Activated CD4-positive, alpha-beta T cell treated with anti-CD3 and anti-CD28 coated beads for 4 hours (primary cell): ENCODE results near the gene FOXRED2.
"Not testable (repeated sequence)": the region's sequence is repeated elsewhere in the genome, so short reads cannot be mapped to it uniquely, and the experiment has no call there.

Experiments
- DNase-seq, 2 donors: peaks; one replicate each; pipeline ENCODE4 v3.0.0-alpha.2; 2020

FOXRED2 gene

GRCh38 chr22:36506637-36507517, at the start of gene FOXRED2:
Gene FOXRED2 (minus strand): TSS chr22:36507040. CDS start chr22:36506422, 618 bp downstream.
- peak; percentile 84 to 87 for DNase-seq

GRCh38 chr22:36554098-36554497, 47.3 kb upstream of the FOXRED2 start:
- no peak for DNase-seq

- DNase-seq = no peak
These were observed 45.4 kb upstream of the FOXRED2 start for GRCh38 chr22:36552289-36552688.

GRCh38 chr22:36550701-36551495, 44.1 kb upstream of the FOXRED2 start:
- no peak for DNase-seq

DNA sequence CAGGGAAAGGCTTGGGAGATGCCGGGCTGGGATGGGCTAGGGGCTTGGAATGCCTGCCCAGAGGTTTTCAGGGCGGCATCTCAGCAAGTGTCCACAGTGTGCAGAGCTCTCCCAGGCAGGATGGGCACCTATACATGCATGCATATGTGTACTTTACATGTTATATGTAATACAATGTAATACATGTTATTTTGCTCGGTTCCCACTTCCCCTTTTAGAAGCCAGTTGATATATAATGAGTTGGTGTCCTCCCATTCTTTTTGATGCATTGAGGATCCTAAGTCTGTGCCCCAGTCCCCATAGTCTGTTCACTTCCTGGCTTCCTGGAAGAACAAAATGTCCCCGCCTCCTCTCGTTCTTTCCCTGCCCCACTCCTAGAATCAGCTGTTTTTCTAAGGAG, 42.2 kb upstream of the FOXRED2 start:
- no peak for DNase-seq

DNA sequence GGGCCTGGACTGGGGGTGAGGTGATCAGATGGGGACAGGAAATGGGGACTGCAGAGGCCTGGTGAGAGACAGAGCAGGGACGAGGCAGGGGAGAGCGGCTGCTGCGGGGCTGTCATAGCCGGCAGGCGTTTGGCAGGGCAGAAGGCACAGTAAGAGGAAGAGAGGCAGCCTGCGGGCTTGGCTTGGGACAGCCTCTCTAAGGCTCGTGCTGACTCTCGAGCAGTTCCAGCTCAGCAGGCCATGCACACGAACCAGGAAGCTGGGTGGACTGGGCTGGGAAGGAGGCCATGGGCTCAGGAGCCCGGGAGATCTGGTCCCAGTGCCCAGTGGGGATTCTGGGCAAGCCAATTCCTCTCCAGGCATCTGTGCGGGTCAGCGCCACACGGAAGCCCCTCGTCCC, 41.8 kb upstream of the FOXRED2 start:
- no peak for DNase-seq

DNA sequence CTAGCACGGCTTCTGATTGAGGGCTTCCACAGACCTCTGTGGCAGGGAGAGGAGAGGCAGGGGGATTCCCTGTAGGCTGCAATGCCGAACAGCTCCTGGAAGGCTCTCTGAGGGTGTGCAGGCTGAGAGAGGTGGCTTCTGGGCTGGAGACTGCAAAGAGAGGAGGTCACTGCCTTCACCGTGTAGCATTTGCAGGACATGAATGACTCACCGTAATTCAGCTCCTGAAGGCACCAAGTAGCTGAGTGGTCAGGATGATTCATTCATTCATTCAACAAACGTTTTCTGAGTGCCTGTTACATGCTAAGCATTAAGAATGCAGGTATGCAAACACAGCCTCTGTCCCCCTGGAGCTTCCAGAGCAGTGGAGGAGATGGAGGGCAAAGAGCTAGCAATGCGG, 40.1 kb upstream of the FOXRED2 start:
- no peak for DNase-seq

- no peak for DNase-seq
These were observed 39.4 kb upstream of the FOXRED2 start for GRCh38 chr22:36546092-36546804.

GRCh38 chr22:36544107-36544620, 37.3 kb upstream of the FOXRED2 start:
- no peak for DNase-seq

GRCh38 chr22:36541831-36542411, 35.1 kb upstream of the FOXRED2 start:
- DNase-seq = peak; percentile 42 to 47

DNA sequence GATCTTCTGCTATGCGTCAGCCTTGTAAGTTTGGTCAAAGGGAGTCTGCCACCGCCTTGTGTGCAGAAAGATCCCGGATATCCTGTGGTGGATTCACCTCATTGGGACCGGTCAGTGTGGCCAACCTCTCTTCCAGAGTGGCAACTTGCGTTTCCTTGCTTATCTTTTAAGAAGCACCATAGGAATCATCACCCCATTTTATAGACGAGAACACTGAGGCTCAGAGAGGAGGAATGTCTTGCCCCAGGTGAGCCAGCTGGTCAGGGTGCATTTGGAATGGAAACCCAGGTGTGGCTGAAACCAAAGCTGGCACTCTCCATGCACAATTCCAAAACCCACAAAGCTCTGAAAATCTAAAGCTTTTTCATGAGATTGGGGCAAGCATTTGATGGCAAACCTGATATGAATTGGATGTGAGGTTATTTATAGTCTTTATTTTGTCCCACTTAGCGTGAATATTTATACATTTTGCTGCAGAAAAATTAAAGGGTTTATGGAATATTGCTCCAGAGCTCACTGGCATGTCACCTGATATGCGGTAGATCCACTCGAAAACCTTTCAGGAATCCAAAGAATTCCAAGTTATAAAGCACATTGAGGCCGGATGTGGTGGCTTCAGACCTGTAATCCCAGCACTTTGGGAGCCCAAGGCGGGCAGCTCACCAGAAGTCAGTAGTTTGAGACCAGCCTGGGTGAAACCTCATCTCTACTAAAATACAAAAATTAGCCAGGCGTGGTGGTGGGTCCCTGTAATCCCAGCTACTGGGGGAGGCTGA, 34.2 kb upstream of the FOXRED2 start:
- no peak for DNase-seq

DNA sequence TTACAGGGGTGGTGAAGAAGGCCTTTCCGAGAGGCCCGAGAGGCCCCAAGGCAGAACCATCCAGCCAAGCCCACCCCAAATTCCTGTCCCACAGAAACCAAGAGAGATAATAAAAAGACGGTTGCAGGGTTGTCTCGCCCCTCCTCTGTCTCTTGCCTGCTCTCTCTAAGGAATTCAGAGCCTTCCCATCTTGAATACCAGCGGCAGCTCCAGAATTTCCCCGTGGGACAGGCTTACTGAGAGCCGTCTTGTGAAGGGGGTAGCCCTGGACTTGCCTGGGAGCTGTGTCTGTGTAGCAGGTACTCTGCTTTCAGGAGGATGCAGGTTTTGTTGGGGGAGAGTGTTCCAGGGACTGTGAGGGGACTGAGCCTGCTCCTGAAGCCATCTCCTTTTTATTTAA, 31.7 kb upstream of the FOXRED2 start:
- DNase-seq = no peak

DNA sequence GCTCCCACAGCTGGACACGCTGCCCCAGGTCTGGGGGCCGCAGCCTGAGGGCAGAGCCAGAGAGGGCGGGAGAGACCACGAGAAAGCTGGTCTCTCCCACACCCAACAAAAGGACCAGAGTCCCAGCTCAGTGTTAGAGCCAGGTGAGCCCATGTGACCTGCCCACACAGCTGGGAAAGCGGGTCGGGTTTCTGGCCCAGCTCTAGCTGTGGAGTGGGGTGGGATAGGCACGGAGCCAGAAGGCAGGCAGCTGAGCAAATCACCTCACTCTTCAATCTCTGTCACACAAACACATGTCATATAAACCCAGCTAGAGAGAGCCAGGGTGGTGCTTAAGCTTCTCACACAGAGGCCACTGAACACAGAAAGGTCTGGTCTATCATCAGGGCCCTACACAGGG, 29.9 kb upstream of the FOXRED2 start:
- DNase-seq = no peak

DNA sequence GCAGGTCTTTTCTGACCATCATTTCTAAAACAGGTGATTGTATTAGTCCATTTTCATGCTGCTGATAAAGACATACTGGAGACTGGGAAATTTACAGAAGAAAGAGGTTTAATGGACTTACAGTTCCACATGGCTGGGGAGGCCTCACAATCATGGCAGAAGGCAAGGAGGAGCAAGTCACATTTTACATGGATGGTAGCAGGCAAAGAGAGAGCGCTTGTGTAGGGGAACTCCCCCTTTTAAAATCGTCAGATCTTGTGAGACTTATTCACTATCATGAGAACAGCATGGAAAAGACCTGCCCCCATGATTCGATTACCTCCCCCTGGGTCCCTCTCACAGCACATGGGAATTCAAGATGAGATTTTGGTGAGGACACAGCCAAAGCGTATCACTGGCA, 26.5 kb upstream of the FOXRED2 start:
- not testable (repeated sequence) for DNase-seq

DNA sequence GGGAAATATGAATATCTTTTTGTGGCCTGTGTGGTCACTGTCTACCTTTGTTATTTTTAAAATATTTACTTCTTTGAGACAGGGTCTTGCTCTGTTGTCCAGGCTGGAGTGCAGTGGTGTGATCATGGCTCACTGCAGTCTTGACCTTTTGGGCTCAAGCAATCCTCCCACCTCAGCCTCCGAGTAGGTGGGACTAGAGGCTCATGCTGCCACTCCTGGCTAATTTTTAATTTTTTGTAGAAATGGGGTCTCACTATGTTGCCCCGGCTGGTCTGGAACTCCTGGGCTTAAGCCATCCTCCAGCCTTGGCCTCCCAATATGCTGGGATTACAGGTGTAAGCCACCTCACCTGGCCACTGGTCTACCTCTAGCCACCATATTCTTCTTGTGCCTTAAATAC, 25.6 kb upstream of the FOXRED2 start:
- DNase-seq = no peak

- DNase-seq = peak; percentile 96 to 98
These were observed 22.2 kb upstream of the FOXRED2 start, which contains the start of gene EIF3D for GRCh38 chr22:36528795-36529751. Gene EIF3D (minus strand): TSS chr22:36529166. CDS start chr22:36526121, 3,045 bp downstream.

DNA sequence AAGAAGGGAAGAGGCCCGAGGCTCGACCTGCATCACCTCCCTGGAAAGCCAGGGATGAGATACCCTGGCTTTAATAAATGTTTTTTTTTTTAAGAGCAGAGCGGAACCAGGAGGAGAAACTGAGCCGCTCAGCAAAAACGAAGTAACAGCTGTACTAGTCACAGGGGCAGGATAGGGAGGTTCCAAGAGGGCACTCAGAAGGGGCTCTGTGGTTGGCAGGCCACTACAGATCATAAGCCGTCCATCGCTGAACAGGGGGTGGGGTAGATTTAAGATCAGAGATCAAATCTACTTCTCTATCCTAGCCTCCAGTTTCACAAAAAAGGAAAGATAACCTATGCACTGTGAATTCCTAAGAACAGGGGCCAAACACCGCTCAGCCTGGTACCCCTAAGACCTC, 21.5 kb upstream of the FOXRED2 start:
- DNase-seq = no peak

GRCh38 chr22:36522662-36523061, 15.8 kb upstream of the FOXRED2 start:
- DNase-seq = no peak

DNA sequence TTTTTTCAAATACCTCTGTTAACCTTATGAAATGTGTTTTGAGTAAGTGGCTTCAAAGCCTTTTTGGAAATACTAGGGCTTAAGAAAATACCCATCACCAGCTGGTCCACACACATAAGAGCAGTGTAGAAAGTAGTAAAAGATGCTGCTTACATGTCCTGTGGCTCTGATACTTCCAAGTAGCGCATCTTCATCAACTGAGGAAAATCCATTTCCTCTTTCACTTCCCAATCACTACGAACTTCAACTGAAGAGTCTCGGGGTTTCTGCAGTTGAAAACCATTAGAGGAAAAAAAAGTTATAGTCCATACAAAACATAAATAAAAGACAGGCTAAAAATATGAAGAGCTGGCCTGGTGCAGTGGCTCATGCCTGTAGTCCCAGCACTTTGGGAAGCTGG, 13.6 kb upstream of the FOXRED2 start:
- DNase-seq = no peak

GRCh38 chr22:36519906-36520305, 13.1 kb upstream of the FOXRED2 start:
- not testable (repeated sequence) for DNase-seq

GRCh38 chr22:36514766-36515165, 7.9 kb upstream of the FOXRED2 start:
- DNase-seq = no peak
